HG03097 (cell line): ENCODE data around the gene ZNF576.
"Not testable (repeated sequence)": the region's sequence is repeated elsewhere in the genome, so short reads cannot be mapped to it uniquely, and the experiment has no call there.

Experiments used
- ATAC-seq: cut with Tn5 transposase; IDR thresholded peaks from one replicate; pipeline ENCODE4 v1.9.1; 2021; ENCODE audit not compliant: unreplicated experiment, low FRiP score

ZNF576 gene

DNA sequence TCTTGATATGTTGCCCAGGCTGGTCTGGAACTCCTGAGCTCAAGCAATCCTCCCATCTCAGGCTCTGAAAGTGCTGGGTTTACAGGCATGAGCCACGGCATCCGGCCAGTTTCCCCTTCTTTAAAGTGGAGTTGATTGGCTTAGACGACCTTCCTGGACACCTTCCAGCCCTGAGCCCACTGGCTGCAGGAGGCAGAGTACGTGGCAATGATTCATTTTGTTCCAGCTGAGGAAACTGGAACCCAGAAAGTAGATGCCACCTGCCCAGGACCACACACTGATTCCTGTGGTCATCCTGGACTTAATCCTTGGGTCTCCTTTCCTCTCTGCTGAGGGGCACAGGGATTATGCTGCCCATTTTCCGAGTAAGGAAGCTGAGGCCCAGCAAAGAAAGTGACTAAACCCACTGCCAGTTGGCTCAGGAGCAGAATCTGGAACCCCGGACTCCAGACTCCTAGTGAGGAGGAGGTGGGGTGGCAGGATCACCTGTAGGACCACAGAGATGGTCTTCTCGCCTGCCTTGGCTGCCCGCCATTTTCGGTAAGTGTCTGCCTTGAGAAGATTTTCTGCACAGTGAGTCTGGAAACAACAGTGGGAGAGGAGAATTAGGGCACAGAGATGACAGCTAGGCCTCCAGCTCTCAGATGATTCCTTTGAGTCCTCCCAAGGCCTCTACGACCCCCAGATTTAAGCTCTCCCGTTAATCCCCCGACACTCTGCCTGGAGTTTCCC lies 21.8 kb upstream of the ZNF576 start:
- ATAC-seq = no peak

DNA sequence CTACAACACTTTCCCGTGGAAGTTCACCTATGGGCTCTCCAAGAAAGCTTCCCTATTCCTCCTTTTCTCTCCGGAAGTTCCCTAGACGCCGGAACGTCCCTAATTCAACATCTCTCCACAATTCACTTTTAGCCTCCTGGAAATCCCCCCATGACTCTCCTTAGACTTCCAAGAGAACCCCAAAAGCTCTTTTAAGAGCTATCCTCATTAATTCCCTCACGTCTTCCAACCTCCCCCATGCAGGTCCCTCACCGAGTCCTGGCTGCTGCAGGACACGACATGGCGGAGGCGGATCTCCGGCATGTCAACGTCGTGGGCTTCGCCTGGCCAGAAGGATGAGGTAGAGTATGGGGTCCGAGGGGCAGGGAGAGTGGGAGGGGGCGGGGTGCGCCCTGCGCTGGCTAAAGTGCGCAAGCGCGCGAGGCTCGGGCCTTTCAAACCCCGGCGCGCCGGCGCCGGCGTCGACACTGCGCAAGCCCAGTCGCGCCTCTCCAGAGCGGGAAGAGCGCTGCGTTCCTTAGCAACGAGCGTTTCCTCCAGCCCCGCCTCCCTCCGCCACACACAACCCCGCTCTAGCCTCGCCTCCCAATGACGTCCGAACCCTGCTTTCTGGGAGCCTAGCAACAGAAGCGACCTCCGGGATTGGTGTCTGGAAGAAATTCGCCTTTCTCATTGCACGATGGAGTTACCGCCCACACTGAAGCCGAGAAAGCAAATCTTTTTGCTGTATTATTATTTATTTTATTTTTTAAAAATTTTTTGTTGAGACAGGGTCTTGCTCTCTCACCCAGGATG lies 21.0 kb upstream of the ZNF576 start, which contains the start of the genes PINLYP and XRCC1:
Gene PINLYP, plus strand, starts transcription at position 646 of the 795 bp plus-strand sequence. CDS start 1,391 bp downstream, outside the sequence.
Gene XRCC1, minus strand, starts transcription at position 372 of the 795 bp plus-strand sequence. Its CDS starts 69 bp downstream, at position 303.
- peak; percentile 94 for ATAC-seq

DNA sequence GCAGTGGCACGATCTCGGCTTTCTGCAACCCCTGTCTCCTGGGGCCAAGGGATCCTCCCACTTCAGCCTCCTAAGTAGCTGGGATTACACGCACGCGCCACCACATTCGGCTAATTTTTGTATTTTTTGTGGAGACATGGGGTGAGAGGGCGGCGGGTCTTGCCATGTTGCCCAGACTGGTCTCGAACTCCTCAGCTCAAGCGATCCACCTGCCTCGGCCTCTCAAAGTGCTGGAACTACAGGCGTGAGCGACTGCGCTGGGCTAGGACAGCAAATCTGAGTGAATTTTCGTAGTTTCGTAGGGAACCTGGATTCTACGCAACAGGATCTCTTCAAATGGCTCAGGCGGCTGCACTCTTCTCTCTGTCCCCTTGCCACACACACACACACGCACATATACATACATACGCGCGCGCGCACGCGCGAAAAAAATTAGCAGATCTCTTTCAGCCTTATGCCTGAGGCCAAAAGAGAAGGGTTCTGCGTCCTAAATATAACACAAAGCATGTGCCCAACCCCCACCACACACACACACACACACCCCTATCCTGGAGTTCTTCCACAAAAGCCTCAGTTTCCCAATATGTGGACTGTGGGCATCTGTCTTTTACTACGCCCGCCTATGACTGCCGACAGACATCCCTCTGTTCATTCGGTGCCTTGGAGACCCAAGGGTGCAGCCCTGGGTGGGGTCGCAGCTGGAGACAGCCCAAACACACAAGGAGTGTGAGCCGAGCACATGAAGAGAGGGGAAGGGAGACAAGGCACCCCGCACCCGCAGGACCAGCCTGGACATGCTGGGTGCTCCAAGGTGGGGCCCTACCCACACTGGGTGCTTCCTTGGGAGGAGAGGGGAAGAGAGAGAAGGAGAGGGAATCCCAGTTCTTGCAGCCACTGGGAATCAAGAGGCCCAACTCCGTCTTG lies 20.2 kb upstream of the ZNF576 start:
- ATAC-seq = no peak

DNA sequence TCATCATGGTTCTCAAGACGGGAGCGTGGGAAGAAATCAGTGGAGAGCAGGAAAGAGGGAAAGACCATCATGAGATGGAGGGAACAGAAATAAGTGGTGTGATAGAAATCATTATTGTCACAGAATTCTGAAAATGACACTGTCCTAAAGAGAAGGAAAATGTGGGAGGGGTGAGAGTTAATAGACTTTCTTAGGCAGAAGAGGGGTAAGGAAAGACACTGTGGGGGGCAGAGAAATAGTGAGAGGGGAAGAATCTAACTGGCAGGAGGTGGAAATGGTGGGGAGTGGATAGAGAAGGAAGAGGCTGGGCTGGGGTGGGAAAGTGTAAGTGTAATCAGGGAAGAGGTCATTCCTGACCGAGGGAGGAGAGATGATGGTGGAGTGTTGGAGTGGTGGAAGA lies 17.6 kb upstream of the ZNF576 start:
- no peak for ATAC-seq

DNA sequence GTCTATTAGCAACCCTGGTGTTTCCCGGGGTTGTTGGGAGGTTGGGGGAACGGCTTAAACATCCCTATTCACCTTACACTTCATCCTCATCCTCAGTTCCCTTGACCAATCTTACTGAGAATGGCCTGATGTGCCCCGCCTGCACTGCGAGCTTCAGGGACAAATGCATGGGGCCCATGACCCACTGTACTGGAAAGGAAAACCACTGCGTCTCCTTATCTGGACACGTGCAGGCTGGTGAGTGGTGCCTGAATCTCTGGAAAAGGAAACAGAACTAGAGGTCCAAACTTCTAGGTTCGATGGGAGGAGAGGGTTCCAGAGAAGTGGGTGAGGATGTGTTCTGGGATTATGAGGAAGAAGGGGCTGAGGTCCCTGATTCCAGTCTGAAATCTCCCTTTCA lies 14.9 kb upstream of the ZNF576 start:
- no peak for ATAC-seq

DNA sequence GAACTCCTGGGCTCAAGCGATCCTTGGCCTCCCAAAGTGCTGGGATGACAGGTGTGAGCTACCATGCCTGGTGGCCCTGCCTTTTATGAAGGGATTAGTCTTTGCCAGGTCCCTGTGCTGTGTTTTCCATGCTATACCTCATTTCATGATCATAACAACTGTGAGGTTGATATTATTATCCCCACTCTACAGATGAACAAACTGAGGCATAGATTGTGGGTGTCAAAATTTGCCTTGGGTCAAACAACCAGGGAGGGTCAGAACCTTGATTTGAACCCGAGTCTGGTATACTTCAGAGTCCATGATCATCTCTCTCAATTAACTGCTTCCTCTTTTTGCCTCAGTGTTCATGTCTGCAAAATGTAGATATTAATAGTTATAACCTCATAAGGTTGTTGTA lies 13.9 kb upstream of the ZNF576 start:
- ATAC-seq = no peak

DNA sequence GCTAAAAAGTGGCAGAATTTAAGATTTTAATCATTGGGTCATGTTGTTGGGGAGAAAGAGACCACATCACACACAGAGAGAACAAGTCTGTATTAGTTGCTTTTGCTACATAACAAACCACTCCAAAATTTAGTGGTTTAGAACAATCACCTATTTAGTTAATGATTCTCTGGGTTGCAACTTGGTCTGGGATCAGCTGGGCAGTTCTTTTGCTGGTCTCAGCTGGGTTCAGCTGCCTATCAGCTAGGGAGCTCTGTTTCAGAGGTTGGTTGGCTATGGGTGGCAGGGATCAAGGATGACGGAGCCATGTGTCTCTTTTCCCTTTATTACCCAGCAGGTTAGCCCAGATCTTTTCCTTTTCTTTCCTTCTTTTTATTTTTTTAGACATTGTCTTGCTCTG lies 11.9 kb upstream of the ZNF576 start:
- ATAC-seq = peak; percentile 41

DNA sequence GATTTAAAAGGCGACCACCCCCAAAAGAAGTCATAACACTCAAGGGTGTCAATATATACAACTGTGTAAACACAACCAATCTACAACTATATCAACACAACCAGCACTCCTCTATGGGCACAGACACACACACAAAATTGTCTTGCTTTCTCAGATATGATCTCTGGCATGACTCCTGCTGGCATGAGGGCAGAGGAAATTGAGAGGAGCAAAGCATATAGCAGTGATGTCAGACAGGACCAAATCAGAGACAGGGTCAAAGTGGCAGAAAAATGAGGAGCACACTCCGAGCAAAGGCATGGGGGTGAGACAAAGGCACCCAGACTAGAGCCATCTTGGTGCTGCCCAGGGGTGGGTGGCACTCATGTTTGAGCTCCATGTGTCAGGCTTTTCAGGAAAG lies 10.0 kb upstream of the ZNF576 start:
- ATAC-seq = no peak

DNA sequence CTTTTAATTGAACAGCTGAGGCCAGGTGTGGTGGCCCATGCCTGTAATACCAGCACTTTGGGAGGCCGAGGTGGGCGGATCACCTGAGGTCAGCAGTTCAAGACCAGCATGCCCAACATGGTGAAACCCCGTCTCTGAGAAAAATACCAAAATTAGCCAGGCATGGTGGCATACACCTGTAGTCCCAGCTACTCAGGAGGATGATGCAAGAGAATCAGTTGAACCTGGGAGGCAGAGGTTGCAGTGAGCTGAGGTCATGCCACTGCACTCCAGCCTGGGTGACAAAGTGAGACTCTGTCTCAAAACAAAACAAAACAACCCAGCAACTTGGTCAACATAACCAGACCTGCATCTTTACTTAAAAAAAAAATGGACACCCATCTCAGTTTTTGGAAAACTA lies 9.4 kb upstream of the ZNF576 start:
- not testable (repeated sequence) for ATAC-seq

DNA sequence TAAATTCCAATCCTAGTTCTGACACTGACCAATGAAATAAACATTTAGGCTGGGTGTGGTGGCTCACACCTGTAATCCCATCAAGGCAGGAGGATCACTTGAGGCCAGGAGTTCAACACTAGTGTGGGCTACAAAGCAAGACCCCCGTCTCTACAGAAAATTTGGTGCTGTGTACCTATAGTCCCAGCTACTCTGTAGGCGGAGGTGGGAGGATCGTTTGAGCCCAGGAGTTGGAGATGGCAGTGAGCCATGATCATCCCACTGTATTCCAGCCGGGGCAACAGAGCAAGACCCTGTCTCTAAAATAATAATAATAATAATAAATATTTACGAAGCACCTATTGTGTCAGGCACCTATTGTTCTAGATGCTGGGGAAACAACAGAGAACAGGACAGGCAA lies 7.1 kb upstream of the ZNF576 start:
- no peak for ATAC-seq

DNA sequence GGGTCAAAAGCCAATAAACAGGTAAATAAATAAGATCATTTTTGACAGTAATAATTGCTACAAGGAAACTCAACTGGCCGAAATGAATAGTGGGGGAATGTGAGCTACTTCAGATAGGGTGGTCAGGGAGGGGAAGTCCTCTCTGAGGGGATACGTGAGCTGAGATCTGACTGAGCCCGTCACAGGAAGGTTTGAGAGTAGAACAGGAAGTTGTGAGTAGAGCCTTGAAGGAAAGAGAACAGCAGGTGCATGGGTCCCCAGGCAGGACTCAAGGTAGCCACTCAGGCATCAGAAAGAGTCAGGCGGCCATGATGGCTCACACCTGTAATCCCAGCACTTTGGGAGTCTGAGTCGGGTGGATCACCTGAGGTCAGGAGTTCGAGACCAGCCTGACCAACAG lies 6.7 kb upstream of the ZNF576 start:
- no peak for ATAC-seq

DNA sequence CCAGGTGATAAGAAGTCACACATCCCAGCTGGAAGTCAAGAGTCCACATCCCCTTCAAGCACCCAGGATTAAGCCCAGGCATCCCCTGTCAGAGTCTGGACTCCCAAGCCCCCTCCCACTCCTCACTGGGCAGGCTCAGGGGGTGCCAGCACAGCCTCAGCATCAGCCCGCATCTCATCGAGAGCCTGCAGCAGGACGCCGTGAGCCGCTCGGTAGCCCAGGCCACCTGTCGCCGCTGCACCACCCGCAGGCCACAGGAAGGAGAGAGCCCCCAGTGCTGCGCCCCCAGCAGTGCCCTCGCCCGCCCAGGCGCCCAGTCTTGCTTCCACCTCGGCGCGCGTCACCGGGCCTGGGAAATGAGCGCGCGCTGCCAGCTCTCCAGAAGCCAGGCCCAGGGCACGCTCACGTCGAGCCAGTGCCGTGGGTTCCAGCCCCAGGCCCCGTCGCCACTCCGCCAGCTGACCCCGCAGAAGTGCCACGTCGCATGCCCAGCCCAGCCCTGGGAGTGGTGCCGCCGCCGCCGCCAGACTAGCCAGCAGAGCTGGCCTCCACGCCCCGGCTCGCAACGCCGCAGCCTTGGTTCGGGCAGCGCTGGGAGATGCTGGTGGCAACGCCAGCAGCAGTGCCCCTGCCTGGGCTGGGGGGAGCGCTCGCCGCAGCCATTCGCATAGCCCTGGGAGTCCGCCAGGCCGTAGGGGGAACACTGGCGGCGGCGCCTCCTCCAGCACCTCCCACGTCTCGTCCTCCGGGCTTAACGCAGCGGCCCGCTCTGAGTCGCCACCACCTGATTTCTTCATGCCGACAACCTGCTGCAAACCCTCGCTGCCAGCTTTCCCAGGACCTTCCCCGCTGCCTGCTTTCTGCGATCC lies 4.3 kb upstream of the ZNF576 start:
- no peak for ATAC-seq

DNA sequence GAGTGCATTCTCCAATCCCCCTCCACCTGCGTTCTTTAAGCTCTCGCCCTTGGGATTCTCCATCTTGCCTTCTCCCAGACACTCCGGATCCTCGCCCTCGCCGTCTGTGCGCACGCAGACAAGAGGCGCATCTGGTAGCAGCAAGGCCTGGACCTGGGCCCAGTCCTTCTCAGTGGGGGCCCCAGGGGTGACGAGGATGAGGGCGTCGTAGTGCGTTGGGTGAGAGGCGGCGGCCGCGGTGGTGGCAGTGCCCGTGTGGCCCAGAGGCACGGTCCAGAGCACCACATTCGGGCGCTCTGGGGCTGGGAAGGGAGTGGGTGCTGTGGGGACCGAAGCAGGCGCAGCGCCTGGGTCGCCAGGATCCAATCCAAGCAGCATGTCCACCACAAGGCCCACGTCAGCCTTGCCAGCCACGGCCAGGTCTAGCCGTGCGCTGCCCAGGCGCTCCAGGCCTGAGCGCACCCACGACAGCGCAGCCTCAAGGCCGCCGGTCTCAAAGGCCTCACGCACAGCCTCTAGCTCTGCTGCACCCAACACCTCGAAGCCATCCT lies 3.5 kb upstream of the ZNF576 start:
- no peak for ATAC-seq

DNA sequence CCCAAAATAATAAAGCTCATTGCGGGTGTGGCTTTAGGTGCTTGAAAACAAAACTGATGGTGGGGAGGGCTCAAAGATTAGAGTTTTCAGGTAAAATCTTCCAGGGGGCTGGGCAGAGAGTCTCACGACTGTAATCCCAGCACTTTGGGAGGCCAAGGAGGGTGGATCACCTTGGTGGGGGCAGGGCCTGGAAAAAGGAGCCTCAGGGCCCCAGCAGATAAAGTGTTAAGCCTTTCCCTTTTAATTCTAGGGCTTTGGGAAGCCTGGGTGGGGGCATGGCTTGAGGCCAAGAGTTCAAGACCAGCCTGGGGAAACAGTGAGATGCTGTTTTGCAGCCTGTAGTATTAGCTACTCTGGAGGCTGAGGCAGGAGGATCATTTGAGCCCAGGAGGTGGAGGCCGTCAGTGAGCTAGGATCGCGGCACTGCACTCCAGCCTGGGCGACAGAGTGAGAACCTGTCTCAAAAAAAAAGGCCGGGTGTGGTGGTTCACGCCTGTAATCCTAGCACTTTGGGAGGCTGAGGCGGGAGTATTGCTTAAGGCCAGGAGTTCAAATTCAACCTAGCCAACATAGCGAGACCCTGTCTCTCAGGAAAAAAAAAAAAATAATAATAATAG lies 2.2 kb upstream of the ZNF576 start:
- ATAC-seq = no peak

DNA sequence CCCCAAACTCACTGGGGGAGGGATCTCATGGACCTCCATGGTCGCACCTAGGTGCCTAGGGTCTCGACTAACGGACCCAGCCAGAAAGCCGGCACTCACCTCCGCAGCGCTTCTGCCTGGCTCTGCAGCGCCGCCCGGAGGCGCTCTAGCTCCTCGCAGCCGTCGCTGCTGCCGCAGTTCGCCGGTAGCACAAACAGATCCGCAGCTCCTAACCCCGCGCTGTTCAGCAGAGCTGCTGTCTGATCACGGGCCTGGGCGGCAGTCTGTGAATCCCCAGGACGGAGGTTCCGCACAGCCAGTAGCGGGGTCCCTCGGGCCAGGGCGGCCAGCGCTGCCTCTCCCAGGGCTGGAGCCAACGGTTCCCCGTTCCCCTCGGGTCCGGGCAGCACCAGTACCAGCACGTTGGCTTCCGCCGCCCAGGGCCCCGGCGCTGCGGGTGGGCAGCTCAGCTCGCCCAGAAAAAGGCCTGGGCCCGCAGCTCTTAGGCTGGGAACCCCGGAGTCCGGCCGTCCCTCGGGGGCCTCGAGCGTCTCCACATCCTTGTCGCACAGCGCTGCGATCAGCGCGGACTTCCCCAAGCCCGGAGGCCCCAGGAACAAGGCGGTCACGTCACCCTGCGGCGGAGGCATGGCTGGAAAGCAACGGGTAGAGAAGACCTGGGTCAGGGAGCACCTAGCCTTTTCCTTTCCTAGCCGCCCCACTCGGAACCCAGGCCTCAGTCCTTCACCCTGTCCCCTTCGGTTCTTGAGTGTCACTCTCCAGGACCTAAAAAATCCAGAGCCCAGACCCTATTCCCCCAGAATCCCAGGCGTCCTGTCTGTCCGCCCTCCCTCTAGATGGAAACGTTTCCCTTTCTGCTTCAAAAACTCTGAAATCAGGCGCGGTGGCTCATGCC lies 1.4 kb upstream of the ZNF576 start:
- ATAC-seq = no peak

DNA sequence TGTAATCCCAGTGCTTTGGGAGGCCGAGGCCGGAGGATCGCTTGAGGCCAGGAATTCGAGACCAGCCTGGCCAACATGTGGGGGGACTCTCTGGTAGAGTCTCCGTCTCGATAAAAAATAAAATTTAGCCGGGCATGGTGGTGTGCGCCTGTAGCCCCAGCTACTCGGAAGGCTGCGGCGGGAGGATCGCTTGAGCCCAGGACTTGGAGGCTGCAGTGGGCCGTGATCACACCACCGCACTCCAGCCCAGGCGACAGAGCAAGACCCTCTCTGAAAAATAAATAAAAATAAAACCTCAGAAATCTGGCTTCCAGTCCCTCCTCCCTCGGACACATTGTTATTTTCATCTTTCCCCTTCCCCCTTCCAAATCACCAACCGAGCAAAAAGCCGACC lies 793 bp upstream of the ZNF576 start:
- peak; percentile 1 for ATAC-seq

DNA sequence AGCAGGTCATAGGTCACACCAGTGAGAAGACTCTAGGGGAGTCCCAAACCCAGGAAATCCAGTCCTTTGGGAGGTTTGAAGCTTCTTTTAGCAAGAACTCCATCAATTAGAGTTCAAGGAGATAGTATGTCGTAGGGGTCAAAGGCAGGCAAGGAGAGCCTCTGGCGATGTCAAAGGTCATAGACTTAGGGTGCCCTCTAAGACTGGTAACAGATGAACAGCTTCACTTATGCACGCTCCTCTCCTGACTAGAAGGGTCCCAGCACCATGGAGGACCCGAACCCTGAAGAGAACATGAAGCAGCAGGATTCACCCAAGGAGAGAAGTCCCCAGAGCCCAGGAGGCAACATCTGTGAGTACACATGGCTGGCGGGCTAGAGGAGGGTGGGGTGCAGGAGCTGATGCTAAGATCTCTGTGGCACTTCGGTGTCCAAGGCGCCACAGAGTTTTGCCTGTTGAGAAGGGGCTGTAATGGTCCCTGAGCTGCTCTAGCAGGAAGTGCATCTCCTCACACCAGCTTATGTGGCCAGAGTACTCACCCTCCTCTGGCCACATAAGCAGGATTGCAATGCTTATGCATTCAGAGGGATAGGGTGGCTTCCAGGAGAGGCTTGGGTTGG lies 557 bp downstream of the ZNF576 start:
- ATAC-seq = no peak

DNA sequence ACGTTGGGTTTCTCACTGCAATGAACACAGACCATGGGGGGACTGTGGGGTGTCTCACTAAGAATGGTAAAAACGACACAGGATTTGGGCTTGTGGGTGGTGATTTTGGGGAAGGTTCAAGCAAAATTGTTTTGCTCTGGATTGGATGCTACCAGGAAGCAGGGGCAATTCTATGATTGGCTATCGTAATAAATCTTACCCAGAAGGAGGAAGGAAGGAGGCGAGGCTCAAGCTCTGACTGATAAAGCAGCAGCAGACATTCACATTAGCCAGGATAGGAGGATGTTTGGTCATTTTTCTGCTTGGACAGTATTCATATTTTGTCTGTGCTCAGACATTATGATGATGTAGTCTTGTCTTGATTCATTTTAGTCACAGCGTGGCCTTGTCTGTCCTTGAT lies 1.5 kb downstream of the ZNF576 start:
- ATAC-seq = no peak
